Neural progenitor cell (in vitro differentiated cells): ENCODE measurements around the gene ZNF451.

Source experiments
- EZH2 ChIP-seq: fragments of 200-600 bp; sonication (generic); IDR thresholded peaks from 2 replicates; pipeline ENCODE4 v1.6.1; 2017; ENCODE audit warnings: antibody characterized with exemption, mild to moderate bottlenecking, moderate library complexity
- TF ChIP-seq, protein P1 (sequence below): fragments of 200-600 bp; sonication (generic); IDR thresholded peaks from 2 replicates; pipeline ENCODE4 v1.5.1; 2017; ENCODE audit warnings: antibody characterized with exemption, mild to moderate bottlenecking

DNA sequence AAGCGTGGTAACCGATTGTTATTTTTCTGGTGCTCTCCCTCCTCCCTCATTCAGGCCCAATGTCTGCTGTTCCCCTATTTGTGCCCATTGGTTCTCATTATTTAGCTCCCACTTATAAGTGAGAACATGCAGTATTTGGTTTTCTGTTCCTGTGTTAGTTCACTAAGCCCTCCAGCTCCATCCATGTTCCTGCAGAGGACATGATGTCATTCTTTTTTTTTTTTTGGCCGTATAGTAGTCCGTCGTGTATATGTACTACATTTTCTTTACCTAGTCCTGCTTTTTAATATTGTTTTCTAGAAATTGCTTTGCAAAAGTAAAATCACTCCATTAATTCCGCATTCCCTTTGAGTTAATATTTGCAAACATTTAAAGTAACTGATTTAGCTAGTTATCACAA, 23.1 kb downstream of the ZNF451 start:
- no peak for TF ChIP-seq EZH2
- TF ChIP-seq, protein P1, sequence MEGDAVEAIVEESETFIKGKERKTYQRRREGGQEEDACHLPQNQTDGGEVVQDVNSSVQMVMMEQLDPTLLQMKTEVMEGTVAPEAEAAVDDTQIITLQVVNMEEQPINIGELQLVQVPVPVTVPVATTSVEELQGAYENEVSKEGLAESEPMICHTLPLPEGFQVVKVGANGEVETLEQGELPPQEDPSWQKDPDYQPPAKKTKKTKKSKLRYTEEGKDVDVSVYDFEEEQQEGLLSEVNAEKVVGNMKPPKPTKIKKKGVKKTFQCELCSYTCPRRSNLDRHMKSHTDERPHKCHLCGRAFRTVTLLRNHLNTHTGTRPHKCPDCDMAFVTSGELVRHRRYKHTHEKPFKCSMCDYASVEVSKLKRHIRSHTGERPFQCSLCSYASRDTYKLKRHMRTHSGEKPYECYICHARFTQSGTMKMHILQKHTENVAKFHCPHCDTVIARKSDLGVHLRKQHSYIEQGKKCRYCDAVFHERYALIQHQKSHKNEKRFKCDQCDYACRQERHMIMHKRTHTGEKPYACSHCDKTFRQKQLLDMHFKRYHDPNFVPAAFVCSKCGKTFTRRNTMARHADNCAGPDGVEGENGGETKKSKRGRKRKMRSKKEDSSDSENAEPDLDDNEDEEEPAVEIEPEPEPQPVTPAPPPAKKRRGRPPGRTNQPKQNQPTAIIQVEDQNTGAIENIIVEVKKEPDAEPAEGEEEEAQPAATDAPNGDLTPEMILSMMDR = no peak
